Measurements from ENCODE around the gene SMARCA4.

Gene SMARCA4

DNA sequence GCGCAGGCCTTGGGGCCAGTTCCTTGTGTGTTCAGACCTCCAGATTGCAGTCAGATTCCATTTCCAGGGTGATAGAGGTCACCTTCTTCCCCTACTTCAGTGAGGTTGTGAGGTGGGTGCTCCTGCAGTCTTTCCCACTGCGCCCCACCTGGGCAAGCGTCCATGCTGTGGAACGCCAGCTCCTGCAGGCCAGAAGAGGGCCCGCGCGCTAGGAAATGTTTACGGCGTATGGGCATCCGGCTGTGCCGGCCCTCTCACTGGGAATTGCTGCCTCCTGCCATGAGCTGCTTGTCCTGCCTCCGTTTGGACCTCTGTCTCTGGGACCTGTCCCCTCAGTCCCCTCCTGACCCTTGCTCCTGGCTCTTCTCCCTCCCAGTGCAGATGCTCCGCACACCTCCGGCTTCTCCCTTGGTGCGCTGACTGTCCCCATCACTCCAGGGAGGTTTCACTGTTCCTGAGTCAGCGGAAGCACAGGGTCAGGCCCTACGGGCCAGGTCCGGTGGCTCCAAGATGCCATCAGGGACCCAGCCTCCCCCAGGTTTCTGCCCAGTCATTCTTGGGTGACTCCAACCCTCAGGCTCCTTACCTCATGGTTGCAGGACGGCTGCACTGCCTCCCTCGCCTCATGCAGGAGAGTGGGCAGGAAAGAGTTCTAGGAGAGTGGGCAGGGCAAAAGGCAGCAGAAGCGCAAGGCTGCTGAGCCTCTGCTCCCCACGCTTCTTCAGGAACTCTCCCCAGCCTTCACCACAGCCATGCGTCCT, 56.6 kb downstream of the SMARCA4 start:
- DNase-seq, result no peak

DNA sequence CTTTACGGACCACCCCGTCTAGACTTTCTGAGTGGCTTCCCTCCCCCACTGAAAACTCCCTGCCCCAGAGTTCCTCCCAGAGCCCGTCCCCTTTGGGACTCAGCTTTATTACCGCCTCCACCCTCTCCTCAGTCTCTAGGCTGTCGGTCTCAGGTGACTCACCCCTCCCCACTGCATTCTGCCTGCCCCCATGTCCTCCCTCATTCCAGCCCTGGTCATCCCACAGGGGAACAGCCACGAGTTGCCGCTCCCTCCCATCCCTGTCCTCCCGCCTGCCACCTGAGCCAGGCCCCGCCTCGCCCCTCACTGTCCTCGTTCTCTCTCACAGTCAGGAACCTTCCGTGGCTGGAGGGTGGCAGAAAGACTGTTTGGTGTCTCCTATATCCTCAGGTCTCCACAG, 57.3 kb downstream of the SMARCA4 start:
- DNase-seq, result no peak

DNA sequence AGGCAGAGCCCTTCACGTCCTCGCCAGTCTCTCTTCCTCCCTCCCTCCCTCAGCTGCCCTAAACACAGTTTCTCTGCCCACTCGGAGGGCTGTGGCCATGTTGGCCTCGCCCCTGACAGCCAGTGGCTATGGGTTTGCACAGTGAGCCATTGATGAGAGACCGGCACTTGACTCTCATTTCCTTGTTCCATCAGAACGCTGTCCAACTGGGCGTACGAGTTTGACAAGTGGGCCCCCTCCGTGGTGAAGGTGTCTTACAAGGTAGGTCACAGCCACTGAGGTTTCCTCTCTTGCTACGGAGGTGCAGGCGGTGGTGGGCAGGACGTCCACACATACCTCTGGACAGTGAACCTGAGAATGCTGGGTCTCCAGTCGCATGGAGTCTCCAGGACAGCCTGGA, 57.9 kb downstream of the SMARCA4 start:
- no peak for DNase-seq

DNA sequence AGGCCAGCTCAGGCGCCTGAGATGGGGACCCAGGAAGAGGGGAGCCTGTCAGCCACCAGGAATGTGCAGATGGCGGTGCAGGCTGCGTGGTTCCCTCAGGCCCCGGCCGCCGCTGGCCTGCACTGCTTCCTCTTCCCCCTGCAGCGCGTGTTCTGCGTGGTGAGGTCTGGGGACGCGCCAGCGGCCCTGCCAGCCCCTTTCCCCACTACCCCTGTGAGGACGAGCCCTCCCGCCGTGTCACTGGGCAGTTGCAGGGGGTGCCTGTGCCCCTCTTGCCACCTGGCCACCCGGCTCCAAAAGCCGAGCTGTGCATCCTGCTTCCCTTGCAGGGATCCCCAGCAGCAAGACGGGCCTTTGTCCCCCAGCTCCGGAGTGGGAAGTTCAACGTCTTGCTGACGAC, 58.4 kb downstream of the SMARCA4 start:
- no peak for DNase-seq

DNA sequence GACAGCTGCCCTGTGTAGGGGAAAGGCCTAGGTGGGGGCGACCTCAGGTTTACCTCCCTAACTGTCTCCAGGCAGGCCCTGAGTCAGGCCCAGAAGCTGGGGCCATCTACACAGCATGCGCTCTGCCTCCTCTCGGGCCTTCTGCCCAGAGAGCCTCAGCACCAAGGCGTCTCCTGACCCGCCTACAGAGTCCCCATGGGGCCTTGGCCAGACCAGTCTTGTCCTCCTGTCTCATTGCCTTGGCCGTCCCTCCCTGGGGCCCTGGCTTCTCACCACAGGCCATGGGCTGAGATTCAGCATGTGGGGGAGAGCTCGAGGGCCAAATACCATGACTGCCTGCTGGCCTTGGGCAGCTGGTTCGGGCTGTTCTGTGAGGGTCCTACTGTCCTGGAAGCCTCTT, 59.0 kb downstream of the SMARCA4 start:
- DNase-seq, result no peak

DNA sequence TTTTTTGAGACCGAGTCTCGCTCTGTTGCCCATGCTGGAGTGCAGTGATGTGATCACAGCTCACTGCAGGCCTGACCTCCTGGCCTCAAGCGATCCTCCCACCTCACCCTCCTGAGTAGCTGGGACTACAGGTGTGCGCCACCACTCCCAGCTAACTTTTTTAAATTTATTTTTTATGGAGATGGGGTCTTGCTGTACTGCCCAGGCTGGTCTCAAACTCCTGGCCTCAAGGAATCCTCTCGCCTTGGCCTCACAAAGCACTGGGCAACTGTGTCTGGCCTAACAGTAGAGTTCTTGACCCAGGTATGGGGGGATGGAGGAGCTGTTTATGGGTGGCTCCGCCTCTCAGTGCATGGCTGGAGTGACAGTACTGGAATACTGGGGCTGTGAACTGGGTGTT, 59.6 kb downstream of the SMARCA4 start:
- no peak for DNase-seq

DNA sequence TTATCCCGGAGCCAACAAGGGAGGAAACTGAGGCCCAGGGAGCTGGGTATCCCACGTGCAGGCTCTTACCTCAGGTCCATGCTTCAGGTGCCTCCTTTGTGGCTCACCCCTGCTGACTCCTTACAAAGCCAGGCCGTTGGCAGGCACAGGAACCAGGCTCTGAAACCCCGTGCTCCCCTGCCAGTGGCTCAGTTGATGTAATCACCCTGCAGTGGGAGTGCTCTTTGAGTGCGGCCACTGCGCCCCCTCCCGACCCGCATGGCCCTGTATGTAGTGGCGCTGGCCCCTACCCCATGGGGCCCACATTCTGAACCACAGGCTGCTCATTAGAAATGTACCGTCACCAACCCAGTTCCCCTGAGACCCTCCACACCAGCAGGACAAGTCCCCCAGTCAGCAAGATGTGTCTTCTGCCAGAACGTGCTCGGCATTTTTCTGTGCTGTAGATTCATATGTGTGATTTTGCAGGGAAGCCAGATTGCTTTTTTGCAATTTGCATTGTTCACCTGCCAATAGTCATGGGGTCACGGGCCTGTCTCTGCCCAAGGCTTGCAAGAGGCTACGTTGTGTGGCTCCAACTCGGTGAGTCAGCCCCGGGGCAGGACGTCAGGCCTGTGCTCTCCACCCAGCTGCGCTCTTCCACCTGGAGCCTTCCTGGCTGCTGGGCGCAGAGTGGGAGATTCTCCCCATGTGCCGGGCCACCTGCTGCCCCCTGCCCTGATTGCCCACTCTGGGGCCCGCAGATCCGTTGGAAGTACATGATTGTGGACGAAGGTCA, 60.3 kb downstream of the SMARCA4 start:
- no peak for DNase-seq

DNA sequence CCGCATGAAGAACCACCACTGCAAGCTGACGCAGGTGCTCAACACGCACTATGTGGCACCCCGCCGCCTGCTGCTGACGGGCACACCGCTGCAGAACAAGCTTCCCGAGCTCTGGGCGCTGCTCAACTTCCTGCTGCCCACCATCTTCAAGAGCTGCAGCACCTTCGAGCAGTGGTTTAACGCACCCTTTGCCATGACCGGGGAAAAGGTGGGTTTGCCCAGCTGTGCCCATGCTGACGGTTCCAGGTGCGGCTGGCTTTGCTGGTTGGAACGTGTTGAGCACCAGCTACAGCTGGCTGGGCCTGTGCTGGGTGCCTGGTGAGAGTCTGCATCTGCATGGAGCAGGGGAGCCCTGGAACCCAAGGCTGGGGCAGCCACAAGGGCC, 60.9 kb downstream of the SMARCA4 start:
- DNase-seq, result no peak

DNA sequence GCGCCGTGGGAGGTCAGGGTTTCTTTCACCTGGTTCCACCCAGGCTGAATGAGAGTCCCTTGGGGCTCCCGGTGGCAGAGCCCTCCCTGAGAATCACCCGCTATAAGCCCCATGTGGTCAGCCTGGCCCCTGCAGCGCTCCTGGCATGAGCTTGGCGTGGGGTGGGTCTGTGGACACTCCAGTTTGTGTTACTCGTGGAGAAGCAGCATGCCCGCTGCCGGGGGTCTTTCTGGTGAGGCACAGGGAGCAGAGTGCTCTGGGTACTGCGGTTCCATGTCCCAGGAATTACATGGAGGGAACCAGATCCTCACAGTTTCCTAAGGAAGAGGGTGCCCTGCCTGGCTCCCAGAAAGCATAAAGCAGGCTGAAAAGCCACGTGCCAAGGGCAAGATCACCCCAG, 62.2 kb downstream of the SMARCA4 start:
- no peak for DNase-seq

DNA sequence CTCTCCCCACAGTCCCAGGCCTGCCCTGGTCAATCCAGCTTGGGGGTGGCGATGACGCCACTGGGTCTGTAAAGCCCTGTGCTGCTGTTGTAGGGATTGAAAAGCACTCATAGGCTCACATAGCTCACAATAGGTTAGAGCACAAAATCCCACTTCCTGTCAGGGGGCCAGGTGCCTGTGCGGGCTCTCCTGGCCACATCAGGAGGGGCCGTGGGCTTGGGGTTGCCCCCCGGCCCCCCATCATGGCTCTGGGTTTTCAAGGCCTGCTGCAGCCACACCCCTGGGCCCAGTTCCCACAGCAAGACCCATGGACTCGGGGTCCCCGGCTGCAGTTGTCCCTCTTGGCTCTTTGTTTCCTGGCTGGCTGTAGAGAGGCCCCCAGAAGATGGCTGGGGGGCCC, 62.9 kb downstream of the SMARCA4 start:
- DNase-seq, result no peak

DNA sequence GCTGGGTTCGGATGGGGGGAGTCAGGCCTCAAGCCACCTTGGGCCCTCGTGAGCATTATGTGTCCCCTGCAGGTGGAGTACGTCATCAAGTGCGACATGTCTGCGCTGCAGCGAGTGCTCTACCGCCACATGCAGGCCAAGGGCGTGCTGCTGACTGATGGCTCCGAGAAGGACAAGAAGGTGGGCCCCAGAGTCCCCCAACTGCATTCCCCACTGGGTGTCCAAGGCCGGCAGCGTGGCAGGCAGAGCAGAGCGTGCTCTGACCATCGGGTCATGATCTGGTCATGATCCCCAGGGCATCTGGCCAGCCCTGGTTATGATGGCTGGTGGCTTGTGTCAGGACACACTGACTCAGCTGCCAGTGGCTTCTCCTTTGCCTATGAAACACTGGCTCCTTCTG, 63.4 kb downstream of the SMARCA4 start:
- no peak for DNase-seq

DNA sequence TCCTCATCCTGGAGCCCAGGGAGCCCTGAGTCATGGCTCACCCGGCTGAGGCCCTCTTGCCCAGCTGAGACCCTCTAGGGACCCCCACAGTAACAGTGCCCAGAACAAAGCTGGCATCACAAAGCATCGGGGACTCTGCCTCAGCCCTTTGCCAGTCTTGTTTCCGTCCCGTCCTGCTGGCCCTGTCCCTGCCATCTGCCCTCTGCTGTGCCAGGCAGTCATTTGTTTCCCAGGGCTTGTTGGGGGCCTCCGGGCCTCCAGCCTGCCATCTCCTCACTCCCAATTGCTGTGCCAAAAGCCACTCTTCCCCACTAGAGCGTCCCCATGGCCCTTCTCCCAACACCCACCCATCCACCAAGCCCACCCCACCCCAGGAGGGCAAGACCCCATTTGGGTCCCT, 64.2 kb downstream of the SMARCA4 start:
- DNase-seq, result no peak

DNA sequence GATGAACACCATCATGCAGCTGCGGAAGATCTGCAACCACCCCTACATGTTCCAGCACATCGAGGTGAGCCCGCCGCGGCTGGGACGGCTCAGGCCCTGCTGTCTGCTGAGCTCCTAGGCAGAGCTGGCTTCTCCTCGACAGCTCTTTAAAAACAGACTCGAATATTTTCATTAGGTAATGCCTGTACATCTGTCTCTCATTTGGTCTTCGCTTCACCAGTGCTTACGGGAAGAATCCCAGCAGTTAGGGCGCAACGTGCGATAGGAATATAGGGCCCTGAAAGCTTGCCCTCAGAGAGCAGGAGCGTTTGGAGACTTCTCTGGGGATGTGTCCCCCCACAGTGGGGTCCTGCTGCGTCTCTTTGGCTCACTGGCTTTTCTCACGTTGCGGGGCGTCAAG, 64.6 kb downstream of the SMARCA4 start:
- DNase-seq, result no peak

DNA sequence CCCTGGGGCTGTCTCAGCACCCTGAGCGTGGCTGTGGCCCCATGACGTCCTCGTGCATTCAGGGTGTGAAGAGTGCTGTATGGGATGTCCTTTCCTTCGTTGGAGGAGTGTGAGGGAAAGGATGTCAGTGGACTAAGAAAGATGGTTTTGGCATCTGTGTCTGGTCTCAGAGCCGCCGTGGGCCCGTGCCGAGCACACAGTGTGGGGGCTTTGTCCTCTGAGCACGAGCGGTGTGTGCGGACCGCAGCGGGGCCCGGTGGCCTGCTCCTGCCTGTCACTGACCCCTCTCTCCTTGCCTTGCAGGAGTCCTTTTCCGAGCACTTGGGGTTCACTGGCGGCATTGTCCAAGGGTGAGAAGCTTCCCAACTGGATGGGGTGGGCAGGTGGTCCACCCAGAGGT, 65.2 kb downstream of the SMARCA4 start:
- DNase-seq, result no peak

DNA sequence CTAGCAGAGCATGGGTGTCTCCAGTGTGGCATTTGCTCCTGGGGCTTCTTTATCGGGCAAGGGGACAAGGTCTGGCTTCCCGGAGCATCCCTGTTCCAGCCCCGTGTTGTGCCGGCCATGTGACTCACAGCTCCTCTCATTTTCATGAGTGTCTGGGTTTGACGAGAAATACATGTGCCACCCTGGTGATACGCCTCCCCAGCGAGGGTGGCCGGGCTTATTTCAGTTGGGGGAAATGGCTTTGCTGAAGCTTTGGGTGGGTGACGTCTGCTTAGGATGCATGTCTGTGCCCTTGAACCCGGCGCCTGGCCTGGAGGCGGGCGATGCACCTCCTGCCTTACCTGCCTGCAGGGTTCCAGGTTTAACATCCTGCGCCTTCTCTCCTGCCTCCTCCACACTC, 66.6 kb downstream of the SMARCA4 start:
- no peak for DNase-seq

DNA sequence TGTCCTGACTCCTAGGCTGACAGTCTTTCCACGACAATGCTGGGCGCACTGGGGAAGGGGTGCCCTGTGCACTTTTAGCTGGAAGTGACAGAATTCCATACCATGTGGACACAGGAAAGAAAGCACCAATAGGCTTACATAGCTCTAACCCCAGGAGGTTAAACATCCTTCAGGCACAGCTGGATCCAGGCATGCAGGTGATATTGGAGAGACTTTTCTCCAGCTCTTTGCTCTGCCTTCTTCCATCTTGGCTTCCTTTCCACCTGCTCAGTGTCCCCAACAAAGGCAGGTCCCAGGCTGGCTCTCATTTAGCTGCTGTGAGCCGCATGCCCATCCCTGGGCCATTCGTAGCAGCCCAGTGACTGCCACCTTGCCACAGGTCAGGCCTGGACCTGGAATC, 67.3 kb downstream of the SMARCA4 start:
- DNase-seq, result no peak

DNA sequence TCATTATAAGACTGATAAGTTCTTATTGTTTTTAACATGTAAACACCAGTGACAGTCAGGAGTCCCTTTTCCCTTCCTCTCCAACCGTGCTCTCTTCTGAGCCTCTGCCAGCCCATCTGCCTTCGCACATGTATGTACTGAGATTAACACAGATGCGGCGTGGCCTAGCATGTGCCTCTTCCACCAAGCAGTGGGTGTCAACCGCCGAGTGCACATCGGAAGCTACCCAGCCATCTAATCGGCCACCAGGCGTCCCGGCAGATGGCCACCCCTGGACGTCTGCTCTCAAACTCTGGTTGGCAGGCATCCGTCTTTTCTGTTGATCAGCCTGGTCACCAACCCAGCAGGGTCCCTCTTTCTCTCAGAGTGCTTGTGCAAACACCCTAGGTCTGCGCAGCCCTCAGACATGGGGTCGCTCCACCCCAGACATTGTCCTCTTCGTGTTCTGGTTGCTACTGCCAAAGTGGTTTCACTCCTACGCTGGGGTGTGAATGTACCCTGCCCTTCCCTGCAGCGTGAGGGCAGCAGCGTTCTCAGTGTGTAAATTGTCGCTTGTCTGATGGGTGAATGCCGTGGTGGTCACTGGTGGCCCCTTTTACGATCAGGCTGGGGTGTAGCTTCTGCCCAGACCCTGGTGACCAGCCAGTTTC, 70.7 kb downstream of the SMARCA4 start:
- no peak for DNase-seq

DNA sequence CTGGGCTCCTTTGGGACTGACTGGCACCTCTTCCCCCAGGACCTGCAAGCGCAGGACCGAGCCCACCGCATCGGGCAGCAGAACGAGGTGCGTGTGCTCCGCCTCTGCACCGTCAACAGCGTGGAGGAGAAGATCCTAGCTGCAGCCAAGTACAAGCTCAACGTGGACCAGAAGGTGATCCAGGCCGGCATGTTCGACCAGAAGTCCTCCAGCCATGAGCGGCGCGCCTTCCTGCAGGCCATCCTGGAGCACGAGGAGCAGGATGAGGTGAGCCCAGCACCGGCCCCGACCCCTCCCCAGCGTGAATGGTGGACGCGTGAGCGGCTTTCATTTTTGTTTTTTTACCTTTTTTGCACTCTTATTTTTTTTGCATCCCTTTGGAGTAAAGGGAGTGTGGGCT, 72.4 kb downstream of the SMARCA4 start:
- no peak for DNase-seq

DNA sequence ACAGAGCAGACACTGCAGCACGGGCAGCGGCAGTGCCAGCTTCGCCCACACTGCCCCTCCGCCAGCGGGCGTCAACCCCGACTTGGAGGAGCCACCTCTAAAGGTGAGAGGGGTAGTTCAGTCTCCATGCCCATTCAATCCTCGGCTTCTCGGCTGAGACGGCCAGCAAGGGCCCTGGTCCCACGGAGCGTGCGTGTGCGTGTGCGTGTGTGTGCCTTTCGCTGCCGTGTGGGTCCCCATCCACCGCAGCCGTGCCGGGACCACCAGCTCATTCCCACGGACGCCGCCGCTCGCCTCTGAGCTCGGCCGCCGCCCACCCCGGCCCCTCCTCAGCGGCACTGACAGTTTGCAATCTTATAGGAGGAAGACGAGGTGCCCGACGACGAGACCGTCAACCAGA, 72.9 kb downstream of the SMARCA4 start:
- DNase-seq, result no peak

DNA sequence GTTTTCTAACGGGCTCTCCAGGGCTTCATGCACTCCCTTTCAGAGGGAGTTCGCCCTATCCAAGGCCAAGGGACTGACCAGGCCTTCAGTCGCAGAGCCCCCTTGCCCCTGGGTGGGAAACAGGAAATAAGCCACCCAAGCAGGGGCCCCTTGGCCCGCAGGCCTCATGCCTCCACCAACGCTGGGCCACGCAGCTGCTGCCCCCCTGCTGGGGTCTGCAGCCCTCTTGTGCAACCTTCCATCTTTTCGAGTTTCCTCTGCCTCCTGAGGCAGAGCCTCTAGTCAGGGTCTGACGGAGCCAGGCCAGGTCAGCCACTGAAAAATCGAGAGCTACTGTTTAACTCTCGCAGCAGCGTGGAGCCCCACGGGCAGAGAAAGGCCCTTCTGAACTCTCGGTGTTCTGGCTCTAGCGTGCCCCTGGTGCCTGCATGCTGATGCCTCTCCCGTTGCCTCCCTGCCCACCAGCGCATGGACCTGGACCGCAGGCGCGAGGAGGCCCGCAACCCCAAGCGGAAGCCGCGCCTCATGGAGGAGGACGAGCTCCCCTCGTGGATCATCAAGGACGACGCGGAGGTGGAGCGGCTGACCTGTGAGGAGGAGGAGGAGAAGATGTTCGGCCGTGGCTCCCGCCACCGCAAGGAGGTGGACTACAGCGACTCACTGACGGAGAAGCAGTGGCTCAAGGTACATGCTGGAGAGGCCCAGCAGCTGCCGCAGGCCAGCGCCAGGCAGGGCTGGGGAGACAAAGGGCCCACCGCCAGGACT, 73.8 kb downstream of the SMARCA4 start:
- DNase-seq, result no peak

DNA sequence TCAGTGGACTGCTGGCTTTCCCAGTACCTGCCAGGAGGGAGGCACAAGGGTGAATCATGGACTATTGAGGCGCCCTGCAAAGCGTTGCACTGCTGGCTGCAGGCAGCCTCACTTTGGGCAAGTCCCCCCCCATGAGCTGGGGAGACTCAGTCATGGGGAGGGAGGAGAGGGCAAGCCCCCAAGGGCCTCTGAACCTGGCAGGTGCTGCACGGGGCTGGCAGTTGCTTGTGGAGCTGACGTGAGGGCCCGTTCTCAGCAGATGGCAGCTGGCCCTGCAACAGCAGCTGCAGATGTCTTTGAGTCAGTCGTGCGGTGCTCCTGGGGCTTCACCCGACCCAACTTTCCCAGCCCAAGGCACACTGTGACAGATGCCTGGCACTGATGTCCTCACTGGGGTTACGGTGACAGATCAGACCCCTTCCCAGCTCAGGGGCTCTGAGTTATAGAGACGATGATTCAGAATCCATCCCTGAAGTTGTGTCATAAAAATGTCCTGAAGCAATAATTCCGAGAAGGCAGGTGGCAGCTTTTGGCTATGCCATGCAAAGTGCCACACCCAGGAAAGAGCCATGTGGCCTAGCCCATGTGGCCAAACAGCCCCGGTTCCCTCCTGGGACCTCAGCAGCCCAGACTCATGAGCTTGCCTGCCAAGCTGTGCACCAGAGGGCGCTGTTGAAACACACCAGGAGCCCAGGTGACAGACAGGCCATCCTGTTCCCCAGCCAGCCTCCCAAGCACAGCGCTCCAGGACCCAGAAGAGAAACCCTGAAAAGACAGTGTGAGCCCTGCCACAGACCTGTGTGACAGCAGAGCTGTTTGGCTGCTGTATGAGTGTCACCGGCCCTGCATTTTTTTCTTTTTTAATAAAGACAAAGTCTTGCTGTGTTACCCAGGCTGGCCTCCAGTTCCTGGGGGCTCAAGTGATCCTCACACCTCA, 74.9 kb downstream of the SMARCA4 start:
- DNase-seq, result peak; percentile 33 to 38

DNA sequence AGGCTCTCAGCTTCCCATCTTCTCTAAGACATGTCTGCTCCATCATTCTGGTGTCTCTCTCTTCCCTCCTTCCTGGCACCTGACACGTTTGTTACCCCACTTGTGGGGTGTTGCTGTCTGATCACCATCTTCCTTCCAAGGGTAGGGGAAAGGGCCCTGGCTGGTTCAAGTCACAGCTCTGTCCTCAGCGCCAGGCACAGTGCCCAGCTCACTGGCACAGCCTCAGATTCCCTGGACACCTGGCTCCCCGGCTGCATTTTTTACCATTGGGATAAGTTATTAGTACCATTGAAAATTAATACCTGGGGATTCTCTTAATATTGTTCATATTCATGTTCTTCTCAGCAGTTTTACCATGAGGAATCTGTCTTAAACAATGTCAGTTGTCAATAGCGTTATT, 77.7 kb downstream of the SMARCA4 start:
- DNase-seq, result no peak
